ENCODE data around the gene MMP14.

DNA sequence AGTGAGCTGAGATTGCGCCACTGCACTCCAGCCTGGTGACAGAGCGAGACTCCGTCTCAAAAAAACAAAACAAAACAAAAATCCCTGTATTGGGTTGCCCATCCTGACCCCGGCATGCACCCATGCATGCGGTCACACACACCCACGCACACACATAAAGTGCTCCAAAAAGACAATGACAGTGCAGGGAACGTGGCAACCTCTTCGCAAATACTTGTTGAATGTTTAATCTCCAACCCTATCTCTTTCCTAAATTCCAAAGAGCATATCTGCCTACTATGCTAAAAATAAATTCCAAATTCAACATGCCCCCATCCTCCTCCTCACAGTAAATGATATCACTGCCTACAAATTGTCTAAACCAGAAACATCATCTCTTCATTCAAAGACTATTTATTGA, 34.7 kb upstream of the MMP14 start:
- no peak for TF ChIP-seq POLR2A (IDR thresholded peaks at IDR 0.05)
- TF ChIP-seq, protein P1, sequence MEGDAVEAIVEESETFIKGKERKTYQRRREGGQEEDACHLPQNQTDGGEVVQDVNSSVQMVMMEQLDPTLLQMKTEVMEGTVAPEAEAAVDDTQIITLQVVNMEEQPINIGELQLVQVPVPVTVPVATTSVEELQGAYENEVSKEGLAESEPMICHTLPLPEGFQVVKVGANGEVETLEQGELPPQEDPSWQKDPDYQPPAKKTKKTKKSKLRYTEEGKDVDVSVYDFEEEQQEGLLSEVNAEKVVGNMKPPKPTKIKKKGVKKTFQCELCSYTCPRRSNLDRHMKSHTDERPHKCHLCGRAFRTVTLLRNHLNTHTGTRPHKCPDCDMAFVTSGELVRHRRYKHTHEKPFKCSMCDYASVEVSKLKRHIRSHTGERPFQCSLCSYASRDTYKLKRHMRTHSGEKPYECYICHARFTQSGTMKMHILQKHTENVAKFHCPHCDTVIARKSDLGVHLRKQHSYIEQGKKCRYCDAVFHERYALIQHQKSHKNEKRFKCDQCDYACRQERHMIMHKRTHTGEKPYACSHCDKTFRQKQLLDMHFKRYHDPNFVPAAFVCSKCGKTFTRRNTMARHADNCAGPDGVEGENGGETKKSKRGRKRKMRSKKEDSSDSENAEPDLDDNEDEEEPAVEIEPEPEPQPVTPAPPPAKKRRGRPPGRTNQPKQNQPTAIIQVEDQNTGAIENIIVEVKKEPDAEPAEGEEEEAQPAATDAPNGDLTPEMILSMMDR (IDR thresholded peaks at IDR 0.05), result no peak

Measured in adrenal gland (tissue), 5 donors.